Measurements from ENCODE around the gene CLEC16A.
A peak's percentile ranks its signal among the peaks of the same experiment; 100 is the strongest.

CLEC16A gene, protein sequence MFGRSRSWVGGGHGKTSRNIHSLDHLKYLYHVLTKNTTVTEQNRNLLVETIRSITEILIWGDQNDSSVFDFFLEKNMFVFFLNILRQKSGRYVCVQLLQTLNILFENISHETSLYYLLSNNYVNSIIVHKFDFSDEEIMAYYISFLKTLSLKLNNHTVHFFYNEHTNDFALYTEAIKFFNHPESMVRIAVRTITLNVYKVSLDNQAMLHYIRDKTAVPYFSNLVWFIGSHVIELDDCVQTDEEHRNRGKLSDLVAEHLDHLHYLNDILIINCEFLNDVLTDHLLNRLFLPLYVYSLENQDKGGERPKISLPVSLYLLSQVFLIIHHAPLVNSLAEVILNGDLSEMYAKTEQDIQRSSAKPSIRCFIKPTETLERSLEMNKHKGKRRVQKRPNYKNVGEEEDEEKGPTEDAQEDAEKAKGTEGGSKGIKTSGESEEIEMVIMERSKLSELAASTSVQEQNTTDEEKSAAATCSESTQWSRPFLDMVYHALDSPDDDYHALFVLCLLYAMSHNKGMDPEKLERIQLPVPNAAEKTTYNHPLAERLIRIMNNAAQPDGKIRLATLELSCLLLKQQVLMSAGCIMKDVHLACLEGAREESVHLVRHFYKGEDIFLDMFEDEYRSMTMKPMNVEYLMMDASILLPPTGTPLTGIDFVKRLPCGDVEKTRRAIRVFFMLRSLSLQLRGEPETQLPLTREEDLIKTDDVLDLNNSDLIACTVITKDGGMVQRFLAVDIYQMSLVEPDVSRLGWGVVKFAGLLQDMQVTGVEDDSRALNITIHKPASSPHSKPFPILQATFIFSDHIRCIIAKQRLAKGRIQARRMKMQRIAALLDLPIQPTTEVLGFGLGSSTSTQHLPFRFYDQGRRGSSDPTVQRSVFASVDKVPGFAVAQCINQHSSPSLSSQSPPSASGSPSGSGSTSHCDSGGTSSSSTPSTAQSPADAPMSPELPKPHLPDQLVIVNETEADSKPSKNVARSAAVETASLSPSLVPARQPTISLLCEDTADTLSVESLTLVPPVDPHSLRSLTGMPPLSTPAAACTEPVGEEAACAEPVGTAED

DNA sequence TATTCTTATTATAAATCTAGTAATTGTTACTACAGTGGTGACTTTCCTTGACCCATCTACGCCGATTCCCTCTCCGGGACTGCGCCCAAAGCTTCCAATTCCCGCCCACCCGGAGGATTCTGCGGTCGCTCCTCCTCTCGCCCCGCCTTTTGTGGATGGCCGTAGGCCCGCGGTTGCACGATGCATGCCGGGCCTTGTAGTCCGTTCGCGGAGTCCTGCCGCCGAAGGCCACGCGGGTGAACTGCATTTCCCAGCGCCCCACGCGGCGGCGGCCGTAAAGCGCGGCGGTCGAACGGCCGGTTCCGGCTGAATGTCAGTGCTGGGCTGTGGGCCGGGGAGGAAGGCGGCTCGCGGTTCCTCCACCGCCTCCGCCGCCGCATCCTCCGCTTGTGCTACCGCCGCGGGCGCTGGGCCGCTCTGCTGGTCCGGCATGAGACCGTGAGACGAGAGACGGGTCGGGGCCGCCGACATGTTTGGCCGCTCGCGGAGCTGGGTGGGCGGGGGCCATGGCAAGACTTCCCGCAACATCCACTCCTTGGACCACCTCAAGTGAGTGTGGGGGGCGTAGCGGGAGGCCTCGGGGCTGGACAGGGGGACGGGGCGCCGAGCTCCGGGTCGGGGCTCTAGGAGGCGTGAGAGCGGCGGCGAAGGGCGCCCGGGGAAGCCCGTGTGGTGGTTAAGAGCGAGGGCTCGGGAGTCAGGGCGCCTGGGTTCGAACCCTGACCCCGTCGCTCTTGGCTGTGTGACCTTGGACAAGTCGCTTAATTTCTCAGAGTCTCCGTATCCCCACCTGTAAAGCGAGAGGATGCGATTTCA, at the start of gene CLEC16A:
Gene CLEC16A, plus strand, starts transcription at position 316 of the 816 bp plus-strand sequence. Its CDS starts 154 bp downstream, at position 470.
- peak; percentile 96 for DNase-seq

DNA sequence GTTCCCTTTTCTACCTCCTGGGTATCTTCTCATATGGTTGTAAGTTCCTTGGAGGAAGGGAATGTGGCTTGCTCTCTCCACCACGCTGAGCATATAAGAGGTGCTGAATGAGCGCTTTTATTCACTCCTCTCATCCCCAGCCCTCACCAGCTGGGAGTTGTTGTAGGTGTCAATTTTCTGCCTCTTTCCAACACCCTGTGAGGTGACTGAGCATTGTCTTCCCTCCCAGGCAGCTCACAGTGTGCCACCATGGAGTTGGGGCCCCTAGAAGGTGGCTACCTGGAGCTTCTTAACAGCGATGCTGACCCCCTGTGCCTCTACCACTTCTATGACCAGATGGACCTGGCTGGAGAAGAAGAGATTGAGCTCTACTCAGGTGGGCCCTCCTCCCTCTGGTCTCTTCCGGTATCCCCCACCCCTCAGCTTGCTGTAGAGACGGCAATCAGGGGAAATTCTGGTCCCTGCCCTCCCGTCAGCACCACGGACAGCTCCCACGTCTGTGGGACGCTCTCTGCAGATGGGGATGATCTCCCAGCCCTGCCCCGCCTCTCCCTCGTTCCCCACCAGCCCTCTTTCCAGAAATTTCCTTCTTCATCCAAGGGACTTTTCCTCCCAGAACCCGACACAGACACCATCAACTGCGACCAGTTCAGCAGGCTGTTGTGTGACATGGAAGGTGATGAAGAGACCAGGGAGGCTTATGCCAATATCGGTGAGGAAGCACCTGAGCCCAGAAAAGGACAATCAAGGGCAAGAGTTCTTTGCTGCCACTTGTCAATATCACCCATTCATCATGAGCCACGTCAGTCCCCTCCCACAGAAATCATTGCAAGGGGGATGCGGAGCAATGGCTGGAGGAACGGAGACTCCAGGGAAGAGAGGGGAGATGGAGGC, 49.1 kb upstream of the CLEC16A start:
- no peak for DNase-seq

DNA sequence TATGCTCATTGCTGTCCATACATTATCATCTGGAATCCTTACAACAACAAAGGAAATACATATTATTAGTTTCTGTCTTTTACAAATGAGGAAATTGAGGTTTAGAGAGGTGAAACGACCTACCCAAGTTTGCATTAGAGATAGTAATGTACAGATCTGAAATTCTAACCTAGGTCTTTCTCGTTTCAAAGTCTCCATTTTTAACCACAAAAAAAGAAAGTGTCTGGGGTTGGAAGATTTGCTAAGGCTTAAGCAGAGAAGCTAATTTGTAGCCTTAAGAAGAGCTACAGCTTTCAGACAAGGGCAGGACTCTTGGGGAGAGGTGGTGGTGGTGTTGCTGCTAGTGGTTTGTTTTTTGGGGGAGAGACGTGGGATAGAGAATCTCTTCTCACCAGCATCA, 48.2 kb upstream of the CLEC16A start:
- no peak for DNase-seq

DNA sequence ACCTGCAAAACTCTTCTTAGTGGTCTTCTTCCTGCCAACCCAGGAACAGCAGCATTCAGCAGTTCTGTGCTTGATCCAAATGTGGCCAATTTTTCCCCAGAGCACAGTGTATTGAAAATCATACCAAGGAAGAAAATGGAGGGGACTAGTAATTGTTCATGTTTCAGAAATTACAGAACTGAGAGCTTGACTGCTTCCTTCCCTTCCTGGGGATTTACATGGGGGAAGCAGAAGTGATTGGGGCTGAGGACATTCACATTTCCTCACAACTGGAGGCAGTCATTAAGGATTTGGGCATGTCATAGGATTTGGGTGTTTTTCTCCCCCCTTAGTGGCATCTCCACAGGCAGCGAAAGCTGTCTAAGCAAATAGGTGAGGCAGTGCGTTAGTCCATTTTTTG, 47.6 kb upstream of the CLEC16A start:
- DNase-seq, result no peak

DNA sequence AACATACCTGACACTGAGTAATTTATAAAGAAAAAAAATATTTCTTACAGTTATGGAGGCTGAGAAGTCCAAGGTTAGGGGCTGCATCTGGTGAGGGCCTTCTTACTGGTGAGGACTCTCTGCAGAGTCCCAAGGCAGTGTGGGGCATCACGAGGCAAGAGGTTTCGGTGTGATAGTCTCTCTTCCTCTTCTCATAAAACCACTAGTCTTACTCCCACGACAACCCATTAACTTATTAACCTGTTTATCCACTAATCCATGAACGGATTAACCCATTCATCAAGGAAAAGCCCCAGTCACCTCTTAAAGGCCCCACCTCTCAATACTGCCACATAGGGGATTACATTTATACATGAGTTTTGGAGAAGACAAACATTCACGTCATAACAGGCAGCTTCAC, 47.2 kb upstream of the CLEC16A start:
- DNase-seq, result no peak

DNA sequence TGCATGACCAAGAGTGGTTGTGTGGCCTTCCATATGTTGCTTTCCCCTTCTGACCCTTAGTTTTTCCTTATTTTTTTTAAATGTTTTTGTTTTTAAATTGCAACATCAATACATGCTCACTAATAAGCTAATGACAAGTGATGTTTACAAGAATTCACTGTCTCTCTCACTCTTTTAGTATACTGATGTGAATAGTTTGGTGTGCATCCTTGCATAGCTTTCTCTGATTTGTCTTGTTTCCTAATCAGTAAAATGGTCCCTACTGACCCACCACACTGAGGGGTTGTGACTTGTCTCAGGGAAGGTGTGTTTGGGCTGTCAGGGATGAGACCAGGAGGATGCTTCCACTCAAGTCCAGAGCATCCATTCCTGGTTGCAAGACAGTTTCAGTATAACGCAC, 41.4 kb upstream of the CLEC16A start:
- DNase-seq, result no peak

DNA sequence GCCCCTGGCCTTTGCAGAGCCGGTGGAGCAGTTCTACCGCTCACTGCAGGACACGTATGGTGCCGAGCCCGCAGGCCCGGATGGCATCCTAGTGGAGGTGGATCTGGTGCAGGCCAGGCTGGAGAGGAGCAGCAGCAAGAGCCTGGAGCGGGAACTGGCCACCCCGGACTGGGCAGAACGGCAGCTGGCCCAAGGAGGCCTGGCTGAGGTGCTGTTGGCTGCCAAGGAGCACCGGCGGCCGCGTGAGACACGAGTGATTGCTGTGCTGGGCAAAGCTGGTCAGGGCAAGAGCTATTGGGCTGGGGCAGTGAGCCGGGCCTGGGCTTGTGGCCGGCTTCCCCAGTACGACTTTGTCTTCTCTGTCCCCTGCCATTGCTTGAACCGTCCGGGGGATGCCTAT, 37.9 kb upstream of the CLEC16A start:
- DNase-seq, result no peak

DNA sequence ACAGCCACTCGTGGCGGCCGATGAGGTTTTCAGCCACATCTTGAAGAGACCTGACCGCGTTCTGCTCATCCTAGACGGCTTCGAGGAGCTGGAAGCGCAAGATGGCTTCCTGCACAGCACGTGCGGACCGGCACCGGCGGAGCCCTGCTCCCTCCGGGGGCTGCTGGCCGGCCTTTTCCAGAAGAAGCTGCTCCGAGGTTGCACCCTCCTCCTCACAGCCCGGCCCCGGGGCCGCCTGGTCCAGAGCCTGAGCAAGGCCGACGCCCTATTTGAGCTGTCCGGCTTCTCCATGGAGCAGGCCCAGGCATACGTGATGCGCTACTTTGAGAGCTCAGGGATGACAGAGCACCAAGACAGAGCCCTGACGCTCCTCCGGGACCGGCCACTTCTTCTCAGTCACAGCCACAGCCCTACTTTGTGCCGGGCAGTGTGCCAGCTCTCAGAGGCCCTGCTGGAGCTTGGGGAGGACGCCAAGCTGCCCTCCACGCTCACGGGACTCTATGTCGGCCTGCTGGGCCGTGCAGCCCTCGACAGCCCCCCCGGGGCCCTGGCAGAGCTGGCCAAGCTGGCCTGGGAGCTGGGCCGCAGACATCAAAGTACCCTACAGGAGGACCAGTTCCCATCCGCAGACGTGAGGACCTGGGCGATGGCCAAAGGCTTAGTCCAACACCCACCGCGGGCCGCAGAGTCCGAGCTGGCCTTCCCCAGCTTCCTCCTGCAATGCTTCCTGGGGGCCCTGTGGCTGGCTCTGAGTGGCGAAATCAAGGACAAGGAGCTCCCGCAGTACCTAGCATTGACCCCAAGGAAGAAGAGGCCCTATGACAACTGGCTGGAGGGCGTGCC, 37.2 kb upstream of the CLEC16A start:
- DNase-seq, result no peak

DNA sequence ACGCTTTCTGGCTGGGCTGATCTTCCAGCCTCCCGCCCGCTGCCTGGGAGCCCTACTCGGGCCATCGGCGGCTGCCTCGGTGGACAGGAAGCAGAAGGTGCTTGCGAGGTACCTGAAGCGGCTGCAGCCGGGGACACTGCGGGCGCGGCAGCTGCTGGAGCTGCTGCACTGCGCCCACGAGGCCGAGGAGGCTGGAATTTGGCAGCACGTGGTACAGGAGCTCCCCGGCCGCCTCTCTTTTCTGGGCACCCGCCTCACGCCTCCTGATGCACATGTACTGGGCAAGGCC, 36.7 kb upstream of the CLEC16A start:
- no peak for DNase-seq

DNA sequence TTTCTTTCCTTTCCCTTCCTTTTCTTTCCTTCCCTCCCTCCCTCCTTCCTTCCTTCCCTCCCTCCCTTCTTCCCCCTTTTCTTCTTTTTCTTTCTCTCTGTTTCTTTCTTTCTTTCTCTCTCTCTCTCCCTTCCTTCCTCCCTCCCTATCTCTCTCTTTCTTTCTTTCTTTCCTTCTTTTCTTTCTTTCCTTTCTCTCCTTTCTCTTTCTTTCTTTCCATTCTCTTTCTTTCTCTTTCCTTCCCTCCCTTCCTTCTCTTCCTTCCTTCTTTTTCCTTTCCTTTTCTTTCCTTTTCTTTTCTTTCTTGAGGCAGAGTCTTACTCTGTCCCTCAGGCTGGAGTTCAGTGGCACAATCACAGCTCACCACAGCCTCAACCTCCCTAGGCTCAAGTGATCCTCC, 33.1 kb upstream of the CLEC16A start:
- DNase-seq, result no peak

DNA sequence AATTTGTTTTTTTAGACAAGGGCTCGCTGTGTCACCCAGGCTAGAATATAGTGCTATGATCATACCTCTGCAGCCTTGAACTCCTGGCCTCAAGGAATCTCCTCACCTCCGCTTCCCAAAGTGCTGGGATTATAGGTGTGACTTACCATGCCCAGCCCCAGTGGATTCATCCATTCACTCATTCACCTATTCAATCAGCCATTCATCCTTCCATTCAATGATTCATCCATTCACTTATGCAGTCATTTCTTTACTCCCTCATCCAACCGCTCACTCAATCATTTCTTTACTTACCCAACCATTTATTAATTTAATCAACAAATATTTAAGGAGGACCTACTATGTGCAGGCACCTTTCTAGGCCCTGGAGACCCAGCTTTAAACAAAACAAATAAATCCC, 27.8 kb upstream of the CLEC16A start:
- no peak for DNase-seq

DNA sequence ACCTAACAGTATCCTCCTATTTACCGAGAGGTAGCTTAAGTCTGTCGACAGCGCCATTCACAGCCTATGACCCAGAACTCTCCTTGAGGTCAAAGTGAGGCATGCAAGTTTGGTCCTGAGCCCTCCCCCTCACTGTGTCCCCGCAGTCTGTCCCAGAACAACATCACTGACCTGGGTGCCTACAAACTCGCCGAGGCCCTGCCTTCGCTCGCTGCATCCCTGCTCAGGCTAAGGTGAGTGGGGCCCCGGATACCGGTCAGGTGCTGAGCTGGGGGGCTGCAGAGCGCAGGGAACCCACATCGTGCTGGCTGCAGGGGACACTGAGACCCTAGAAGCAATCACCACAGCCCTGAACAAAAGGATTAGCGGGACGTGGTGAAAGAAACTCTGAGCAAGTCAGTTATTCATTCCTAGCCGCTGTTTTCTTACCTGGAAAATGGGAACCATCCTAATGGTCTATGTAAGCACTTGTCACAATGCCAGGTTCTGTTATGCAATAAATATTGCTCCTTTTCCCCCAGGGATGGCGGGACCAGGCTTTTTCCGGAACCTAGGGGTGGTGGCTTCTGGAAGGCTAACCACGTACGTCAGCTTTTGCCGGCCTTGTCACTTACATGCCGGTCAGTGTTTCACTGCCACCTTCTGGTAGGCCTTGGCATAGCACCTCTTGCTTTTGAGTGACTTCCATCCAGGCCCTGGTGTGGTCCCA, 25.9 kb upstream of the CLEC16A start:
- DNase-seq, result peak; percentile 83

DNA sequence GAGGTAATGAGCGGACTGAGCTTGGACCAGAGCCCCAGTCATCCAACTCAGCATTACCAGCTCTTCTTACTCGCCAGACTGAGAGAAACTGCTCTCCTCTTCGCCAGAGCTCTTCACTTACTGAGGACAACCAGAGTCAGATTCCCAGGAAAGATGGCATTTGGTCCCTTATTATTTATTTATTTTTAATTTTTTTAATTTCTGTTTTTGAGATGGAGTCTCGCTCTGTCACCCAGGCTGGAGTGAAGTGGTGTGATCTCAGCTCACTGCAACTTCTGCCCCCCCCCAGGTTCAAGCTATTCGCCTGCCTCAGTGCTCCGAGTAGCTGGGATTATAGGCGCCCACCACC, 25.4 kb upstream of the CLEC16A start:
- DNase-seq, result no peak

DNA sequence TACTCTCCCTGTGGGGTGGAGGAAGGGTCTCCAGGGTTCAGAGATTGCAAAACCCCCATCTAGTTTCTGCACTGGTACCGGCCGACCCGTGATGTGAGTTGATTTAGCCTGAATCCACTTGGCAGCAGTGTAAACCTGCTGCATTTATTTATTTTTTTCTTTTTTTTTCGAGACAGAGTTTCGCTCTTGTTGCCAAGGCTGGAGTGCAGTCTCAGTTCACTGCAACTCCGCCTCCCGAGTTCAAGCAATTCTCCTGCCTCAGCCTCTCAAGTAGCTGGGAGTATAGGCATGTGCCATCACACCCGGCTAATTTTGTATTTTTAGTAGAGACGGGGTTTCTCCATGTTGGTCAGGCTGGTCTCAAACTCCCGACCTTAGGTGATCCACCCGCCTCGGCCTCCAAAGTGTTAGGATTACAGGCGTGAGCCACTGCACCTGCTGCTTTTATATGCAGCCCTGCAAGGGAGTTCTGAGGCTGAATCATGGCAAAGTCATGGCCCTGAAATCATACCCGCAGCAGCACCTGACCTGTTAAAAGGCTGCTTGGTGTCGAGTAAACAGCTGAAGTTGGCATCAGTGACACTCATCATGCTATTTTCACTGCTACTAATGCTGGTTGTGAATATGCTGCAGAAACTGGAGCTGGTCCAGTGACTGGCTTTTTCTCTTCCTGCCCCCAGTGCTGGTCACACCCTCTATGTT, 23.5 kb upstream of the CLEC16A start:
- no peak for DNase-seq

DNA sequence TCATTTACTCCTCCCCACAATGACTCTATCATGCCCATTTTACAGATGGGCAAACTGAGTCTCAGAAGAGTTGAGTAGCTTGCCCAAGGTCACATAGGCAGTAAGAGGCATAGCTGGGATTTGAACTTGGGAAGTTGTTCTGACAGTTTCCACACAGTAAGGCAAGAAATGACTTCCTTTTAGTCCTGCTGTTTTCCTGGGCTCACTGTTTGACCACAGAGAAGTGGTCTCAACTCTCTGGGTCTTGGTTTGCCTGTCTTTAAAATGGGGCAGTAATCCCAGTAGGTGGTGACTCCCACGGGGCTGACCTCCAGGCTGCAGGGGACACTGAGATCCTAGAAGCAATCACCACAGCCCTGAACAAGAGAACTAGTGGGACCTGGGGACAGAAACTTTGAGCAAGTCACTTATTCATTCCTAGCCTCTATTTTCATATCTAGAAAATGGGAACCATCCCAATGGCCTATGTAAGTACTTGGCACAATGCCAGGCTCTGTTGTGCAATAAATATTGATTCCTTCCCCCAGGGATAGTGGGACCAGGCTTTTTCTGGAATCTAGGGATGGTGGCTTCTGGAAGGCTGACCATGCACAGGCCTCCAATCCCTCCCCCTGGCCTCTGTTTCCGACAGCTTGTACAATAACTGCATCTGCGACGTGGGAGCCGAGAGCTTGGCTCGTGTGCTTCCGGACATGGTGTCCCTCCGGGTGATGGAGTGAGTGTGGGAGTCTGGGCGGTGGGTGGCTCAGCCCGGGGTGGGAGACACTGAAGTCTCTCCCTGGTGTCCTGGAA, 22.6 kb upstream of the CLEC16A start:
- DNase-seq, result no peak

DNA sequence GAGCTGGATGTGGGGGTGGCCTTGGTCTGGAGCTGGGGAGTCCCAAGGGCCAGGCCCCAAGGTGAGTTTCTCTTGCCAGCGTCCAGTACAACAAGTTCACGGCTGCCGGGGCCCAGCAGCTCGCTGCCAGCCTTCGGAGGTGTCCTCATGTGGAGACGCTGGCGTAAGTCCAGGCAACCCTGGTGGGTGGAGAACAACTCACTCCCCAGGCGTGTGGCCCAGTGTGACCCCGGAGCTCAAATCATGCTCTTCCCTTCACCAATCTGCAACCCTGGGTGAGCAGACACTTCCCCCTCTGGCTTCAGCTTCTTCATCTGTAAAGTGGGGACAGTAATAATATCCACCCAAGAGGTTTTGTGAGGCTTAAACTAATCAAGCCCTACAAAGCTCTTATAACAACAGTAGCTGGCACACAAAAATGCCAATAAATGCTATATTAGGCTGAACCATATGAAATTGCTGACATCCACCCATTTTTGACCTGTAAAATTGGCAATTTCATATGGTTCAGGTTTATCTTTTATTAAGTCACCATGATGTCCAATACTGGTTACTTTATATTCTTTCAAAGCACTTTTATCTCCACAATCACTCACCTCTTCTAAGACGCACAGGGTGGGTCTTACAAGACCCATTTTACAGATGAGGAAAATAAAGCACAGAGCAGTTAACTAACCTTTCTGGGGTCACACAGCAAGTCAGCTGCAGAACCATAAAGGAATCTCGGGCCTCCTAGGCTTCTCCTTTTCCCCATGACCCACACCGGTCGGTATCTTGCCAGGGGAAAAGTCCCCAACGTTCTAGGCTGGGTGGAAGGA, 21.8 kb upstream of the CLEC16A start:
- DNase-seq, result no peak

DNA sequence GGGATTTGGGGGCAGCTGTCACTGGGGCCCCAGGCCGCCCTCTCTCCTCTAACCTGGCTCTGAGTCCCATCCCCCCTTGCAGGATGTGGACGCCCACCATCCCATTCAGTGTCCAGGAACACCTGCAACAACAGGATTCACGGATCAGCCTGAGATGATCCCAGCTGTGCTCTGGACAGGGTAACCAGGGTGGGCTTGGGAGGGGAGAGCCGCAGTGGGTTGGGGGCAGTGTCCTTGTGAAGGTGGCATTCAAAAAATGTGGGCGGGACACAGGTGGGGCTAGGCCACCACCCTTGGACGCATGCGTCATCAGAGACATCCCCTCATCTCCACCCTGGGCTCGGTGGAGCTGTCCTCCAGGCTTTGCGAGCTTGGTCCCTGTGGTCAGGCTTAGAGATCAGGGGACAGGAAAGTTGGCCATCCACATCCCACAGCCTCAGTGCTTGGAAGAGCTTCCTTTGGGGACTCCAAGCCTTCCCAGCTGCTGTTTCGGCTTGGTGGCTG, 21.2 kb upstream of the CLEC16A start:
- no peak for DNase-seq
